ENCODE measurements around the gene PGAP1.

- TF ChIP-seq POLR2A (IDR thresholded peaks at IDR 0.05) (no peak), CTCF (IDR thresholded peaks at IDR 0.05) (no peak)
Measured at GRCh38 chr2:196939371-196939770, 12.9 kb upstream of the PGAP1 start.
